GM23338 (cell line): ENCODE results near the gene ADORA1. TPM values are rescaled to one million over a fixed set of nuclear protein-coding genes. Genes with fewer than 3 reads are reported as not detected.

Experiments used
- ATAC-seq: fragments of 200-7000 bp; cut with Tn5 transposase; 3 replicates; pipeline ENCODE4 v1.9.1; 2020
- DNase-seq: peaks from one replicate; pipeline ENCODE4 v3.0.0-alpha.2; 2015; ENCODE audit warnings: low spot score
- H2AFZ ChIP-seq: fragments of 200-600 bp; sonication (generic); 2 replicates; pipeline ENCODE4 v1.8.0; 2016; ENCODE audit warnings: antibody characterized with exemption, mild to moderate bottlenecking, moderate library complexity
- H3F3A ChIP-seq: fragments of 200-600 bp; sonication (generic); replicated peaks from 2 replicates; pipeline ENCODE4 v1.8.0; 2017; ENCODE audit warnings: antibody characterized with exemption, mixed run types, low read depth
- H3K27ac ChIP-seq: fragments of 200-600 bp; sonication (generic); 2 replicates; pipeline ENCODE4 v1.6.1; 2016; ENCODE audit warnings: low read depth
- H3K27me3 ChIP-seq: fragments of 200-600 bp; sonication (generic); 2 replicates; pipeline ENCODE4 v1.8.0; 2016; ENCODE audit warnings: mild to moderate bottlenecking, mixed run types, moderate library complexity; ENCODE audit not compliant: insufficient read depth
- H3K36me3 ChIP-seq: fragments of 200-600 bp; sonication (generic); 2 replicates; pipeline ENCODE4 v1.8.0; 2016; ENCODE audit warnings: mild to moderate bottlenecking; ENCODE audit not compliant: insufficient read depth
- H3K4me1 ChIP-seq: fragments of 200-600 bp; sonication (generic); 2 replicates; pipeline ENCODE4 v1.8.0; 2016; ENCODE audit warnings: mild to moderate bottlenecking, moderate library complexity; ENCODE audit not compliant: insufficient read depth
- H3K4me2 ChIP-seq: fragments of 200-600 bp; sonication (generic); 2 replicates; pipeline ENCODE4 v1.7.1; 2017; ENCODE audit warnings: mixed run types
- H3K4me3 ChIP-seq: fragments of 200-600 bp; sonication (generic); 2 replicates; pipeline ENCODE4 v1.6.1; 2016; ENCODE audit warnings: mixed run types
- H3K79me2 ChIP-seq: fragments of 200-600 bp; sonication (generic); replicated peaks from 2 replicates; pipeline ENCODE4 v1.8.0; 2017; ENCODE audit warnings: mild to moderate bottlenecking; ENCODE audit not compliant: insufficient read depth
- H3K9me2 ChIP-seq: fragments of 200-600 bp; sonication (generic); 2 replicates; pipeline ENCODE4 v1.8.0; 2017; ENCODE audit not compliant: insufficient read depth
- H4K20me1 ChIP-seq: fragments of 200-600 bp; sonication (generic); replicated peaks from 2 replicates; pipeline ENCODE4 v1.8.0; 2017; ENCODE audit warnings: mild to moderate bottlenecking; ENCODE audit not compliant: insufficient read depth
- H3K27ac Mint-ChIP-seq: 2 replicates; pipeline ENCODE4 v1.8.0; 2020; ENCODE audit warnings: inconsistent platforms, mild to moderate bottlenecking, moderate library complexity, mixed read lengths
- H3K27me3 Mint-ChIP-seq: 3 replicates; pipeline ENCODE4 v1.8.0; 2022; ENCODE audit warnings: low read depth, mild to moderate bottlenecking, moderate library complexity, mixed read lengths, inconsistent platforms; ENCODE audit not compliant: insufficient read depth, poor library complexity
- H3K36me3 Mint-ChIP-seq: 3 replicates; pipeline ENCODE4 v1.8.0; 2021; ENCODE audit warnings: low read depth, mild to moderate bottlenecking, inconsistent platforms, moderate library complexity, mixed read lengths
- H3K4me1 Mint-ChIP-seq: 3 replicates; pipeline ENCODE4 v1.8.0; 2020; ENCODE audit warnings: mild to moderate bottlenecking, inconsistent platforms, mixed read lengths
- H3K4me3 Mint-ChIP-seq: 3 replicates; pipeline ENCODE4 v1.8.0; 2021; ENCODE audit warnings: moderate library complexity, mild to moderate bottlenecking, inconsistent platforms, mixed read lengths
- H3K9me3 Mint-ChIP-seq: 3 replicates; pipeline ENCODE4 v1.8.0; 2020; ENCODE audit warnings: moderate library complexity, mild to moderate bottlenecking, inconsistent platforms, mixed read lengths
- CREB1 ChIP-seq: fragments of 250-450 bp; sonication (Bioruptor Pico); IDR thresholded peaks from 2 replicates; pipeline ENCODE4 v1.5.0; 2020; ENCODE audit warnings: low read depth, mild to moderate bottlenecking, moderate library complexity
- EZH2 ChIP-seq: fragments of 200-600 bp; sonication (generic); IDR thresholded peaks from one replicate; pipeline ENCODE4 v1.8.0; 2017; ENCODE audit warnings: antibody characterized with exemption, mild to moderate bottlenecking, low read depth; ENCODE audit not compliant: unreplicated experiment
- EZH2phosphoT487 ChIP-seq: fragments of 200-600 bp; sonication (generic); IDR thresholded peaks from one replicate; pipeline ENCODE4 v1.8.1; 2018; ENCODE audit warnings: antibody characterized with exemption; ENCODE audit not compliant: unreplicated experiment
- JUNB ChIP-seq: IDR thresholded peaks from one replicate; pipeline ENCODE4 v1.6.1; 2016; ENCODE audit warnings: antibody characterized with exemption; ENCODE audit not compliant: unreplicated experiment
- NANOG ChIP-seq: IDR thresholded peaks from 2 replicates; pipeline ENCODE4 v1.6.1; 2016; ENCODE audit warnings: antibody characterized with exemption, borderline replicate concordance
- POLR2AphosphoS5 ChIP-seq: IDR thresholded peaks from 2 replicates; pipeline ENCODE4 v1.6.1; 2016; ENCODE audit warnings: antibody characterized with exemption, low read depth
- REST ChIP-seq: IDR thresholded peaks from one replicate; pipeline ENCODE4 v1.6.1; 2018; ENCODE audit warnings: antibody characterized with exemption; ENCODE audit not compliant: unreplicated experiment
- STAT1 ChIP-seq: IDR thresholded peaks from one replicate; pipeline ENCODE4 v1.6.1; 2016; ENCODE audit warnings: antibody characterized with exemption; ENCODE audit not compliant: unreplicated experiment
- ZNF331 ChIP-seq: fragments of 250-450 bp; sonication (Bioruptor Pico); IDR thresholded peaks from 2 replicates; pipeline ENCODE4 v1.5.0; 2020; ENCODE audit warnings: low read depth, mild to moderate bottlenecking, moderate library complexity
- polyA plus RNA-seq: library from polyadenylated mRNA; unstranded; fragments of >200 nt; fragmentation: Nextera tagmentation; extraction: Ambion mirVana; gene quantifications from 2 replicates; pipeline ENCODE4 v1.2.1, GENCODE V29; 2016
- total RNA-seq: library from RNA; depleted of rRNA; stranded (reverse); fragments of >200 nt; shearing (Covaris generic); gene quantifications from 2 replicates; pipeline ENCODE4 v1.2.3, GENCODE V29; 2014
- TF ChIP-seq, protein P1 (sequence below): fragments of 250-450 bp; sonication (Bioruptor Pico); IDR thresholded peaks from 2 replicates; pipeline ENCODE4 v1.5.0; 2020; ENCODE audit warnings: mild to moderate bottlenecking, moderate library complexity
- TF ChIP-seq, protein P2 (sequence below), 2 experiments: fragments of 200-600 bp in 1 of 2; sonication (generic) in 1 of 2; conservative IDR thresholded peaks; 2 replicates each; pipeline versions ENCODE4 v1.5.1 to v1.6.1; 2016 to 2017; ENCODE audit warnings: antibody characterized with exemption in 2 of 2, low read depth in 2 of 2, mild to moderate bottlenecking in 2 of 2, moderate library complexity in 1 of 2

Gene ADORA1
- total and polyA plus RNA-seq, 2 experiments from 2014 or later: 0.63 to 1.8 TPM

GRCh38 chr1:203152158-203153034 lies 24.9 kb downstream of the ADORA1 start:
- H3K27ac Mint-ChIP-seq: no peak overlapping the region
- H3K27me3 Mint-ChIP-seq: peaks cover 11% of the 10 kb centered on the region
- H3K4me2 ChIP-seq: no peak overlapping the region
- H3F3A ChIP-seq: no peaks in the 10 kb centered on the region
- H4K20me1 ChIP-seq: no peaks in the 10 kb centered on the region
- H3K27ac ChIP-seq: no peak overlapping the region
- H3K4me3 ChIP-seq: no peak overlapping the region
- ATAC-seq: no peak
- H3K79me2 ChIP-seq: no peaks in the 10 kb centered on the region
- no peak for DNase-seq
- no peaks in the 10 kb centered on the region for H3K27me3 ChIP-seq
- no peak overlapping the region for H2AFZ ChIP-seq
- H3K4me3 Mint-ChIP-seq: no peak overlapping the region; the same call in 2 of the 3 replicates
- no peaks in the 10 kb centered on the region for H3K9me3 Mint-ChIP-seq
- H3K9me2 ChIP-seq: no peaks in the 10 kb centered on the region
- H3K4me1 ChIP-seq: peaks cover 41% of the 10 kb centered on the region
- no peaks in the 10 kb centered on the region for H3K36me3 Mint-ChIP-seq
- no peaks in the 10 kb centered on the region for H3K36me3 ChIP-seq
- TF ChIP-seq POLR2AphosphoS5 (no peak), REST (no peak), EZH2 (no peak), ZNF331 (CRISPR knock-in tag) (no peak), STAT1 (no peak), NANOG (no peak), CREB1 (CRISPR knock-in tag) (no peak), JUNB (no peak), EZH2phosphoT487 (no peak)
- TF ChIP-seq, protein P1, sequence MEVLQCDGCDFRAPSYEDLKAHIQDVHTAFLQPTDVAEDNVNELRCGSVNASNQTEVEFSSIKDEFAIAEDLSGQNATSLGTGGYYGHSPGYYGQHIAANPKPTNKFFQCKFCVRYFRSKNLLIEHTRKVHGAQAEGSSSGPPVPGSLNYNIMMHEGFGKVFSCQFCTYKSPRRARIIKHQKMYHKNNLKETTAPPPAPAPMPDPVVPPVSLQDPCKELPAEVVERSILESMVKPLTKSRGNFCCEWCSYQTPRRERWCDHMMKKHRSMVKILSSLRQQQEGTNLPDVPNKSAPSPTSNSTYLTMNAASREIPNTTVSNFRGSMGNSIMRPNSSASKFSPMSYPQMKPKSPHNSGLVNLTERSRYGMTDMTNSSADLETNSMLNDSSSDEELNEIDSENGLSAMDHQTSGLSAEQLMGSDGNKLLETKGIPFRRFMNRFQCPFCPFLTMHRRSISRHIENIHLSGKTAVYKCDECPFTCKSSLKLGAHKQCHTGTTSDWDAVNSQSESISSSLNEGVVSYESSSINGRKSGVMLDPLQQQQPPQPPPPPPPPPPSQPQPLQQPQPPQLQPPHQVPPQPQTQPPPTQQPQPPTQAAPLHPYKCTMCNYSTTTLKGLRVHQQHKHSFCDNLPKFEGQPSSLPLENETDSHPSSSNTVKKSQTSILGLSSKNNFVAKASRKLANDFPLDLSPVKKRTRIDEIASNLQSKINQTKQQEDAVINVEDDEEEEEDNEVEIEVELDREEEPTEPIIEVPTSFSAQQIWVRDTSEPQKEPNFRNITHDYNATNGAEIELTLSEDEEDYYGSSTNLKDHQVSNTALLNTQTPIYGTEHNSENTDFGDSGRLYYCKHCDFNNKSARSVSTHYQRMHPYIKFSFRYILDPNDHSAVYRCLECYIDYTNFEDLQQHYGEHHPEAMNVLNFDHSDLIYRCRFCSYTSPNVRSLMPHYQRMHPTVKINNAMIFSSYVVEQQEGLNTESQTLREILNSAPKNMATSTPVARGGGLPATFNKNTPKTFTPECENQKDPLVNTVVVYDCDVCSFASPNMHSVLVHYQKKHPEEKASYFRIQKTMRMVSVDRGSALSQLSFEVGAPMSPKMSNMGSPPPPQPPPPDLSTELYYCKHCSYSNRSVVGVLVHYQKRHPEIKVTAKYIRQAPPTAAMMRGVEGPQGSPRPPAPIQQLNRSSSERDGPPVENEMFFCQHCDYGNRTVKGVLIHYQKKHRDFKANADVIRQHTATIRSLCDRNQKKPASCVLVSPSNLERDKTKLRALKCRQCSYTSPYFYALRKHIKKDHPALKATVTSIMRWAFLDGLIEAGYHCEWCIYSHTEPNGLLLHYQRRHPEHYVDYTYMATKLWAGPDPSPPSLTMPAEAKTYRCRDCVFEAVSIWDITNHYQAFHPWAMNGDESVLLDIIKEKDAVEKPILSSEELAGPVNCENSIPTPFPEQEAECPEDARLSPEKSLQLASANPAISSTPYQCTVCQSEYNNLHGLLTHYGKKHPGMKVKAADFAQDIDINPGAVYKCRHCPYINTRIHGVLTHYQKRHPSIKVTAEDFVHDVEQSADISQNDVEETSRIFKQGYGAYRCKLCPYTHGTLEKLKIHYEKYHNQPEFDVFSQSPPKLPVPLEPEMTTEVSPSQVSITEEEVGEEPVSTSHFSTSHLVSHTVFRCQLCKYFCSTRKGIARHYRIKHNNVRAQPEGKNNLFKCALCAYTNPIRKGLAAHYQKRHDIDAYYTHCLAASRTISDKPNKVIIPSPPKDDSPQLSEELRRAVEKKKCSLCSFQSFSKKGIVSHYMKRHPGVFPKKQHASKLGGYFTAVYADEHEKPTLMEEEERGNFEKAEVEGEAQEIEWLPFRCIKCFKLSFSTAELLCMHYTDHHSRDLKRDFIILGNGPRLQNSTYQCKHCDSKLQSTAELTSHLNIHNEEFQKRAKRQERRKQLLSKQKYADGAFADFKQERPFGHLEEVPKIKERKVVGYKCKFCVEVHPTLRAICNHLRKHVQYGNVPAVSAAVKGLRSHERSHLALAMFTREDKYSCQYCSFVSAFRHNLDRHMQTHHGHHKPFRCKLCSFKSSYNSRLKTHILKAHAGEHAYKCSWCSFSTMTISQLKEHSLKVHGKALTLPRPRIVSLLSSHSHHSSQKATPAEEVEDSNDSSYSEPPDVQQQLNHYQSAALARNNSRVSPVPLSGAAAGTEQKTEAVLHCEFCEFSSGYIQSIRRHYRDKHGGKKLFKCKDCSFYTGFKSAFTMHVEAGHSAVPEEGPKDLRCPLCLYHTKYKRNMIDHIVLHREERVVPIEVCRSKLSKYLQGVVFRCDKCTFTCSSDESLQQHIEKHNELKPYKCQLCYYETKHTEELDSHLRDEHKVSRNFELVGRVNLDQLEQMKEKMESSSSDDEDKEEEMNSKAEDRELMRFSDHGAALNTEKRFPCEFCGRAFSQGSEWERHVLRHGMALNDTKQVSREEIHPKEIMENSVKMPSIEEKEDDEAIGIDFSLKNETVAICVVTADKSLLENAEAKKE (CRISPR knock-in tag): no peak
- TF ChIP-seq, protein P2, sequence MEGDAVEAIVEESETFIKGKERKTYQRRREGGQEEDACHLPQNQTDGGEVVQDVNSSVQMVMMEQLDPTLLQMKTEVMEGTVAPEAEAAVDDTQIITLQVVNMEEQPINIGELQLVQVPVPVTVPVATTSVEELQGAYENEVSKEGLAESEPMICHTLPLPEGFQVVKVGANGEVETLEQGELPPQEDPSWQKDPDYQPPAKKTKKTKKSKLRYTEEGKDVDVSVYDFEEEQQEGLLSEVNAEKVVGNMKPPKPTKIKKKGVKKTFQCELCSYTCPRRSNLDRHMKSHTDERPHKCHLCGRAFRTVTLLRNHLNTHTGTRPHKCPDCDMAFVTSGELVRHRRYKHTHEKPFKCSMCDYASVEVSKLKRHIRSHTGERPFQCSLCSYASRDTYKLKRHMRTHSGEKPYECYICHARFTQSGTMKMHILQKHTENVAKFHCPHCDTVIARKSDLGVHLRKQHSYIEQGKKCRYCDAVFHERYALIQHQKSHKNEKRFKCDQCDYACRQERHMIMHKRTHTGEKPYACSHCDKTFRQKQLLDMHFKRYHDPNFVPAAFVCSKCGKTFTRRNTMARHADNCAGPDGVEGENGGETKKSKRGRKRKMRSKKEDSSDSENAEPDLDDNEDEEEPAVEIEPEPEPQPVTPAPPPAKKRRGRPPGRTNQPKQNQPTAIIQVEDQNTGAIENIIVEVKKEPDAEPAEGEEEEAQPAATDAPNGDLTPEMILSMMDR (conservative IDR thresholded peaks at IDR 0.05; ENCODE audit: low read depth in 2 of 2): no peak
- H3K4me1 Mint-ChIP-seq: peaks cover 60% of the 10 kb centered on the region
